HFF-Myc (cell line): Measurements from ENCODE around the gene DLGAP1.

Experiments used
- DNase-seq: peaks from one replicate; pipeline ENCODE4 v3.0.0-alpha.2; 2011; ENCODE audit warnings: low read depth; ENCODE audit errors: extremely low read depth
- H3K4me3 ChIP-seq: replicated peaks from 2 replicates; pipeline ENCODE4 v1.5.1; 2011; ENCODE audit warnings: low read depth, mild to moderate bottlenecking, control low read depth, low read length
- CTCF ChIP-seq: IDR thresholded peaks from 2 replicates; pipeline ENCODE4 v1.5.1; 2012; ENCODE audit warnings: mild to moderate bottlenecking, low read depth, low read length, control low read depth; ENCODE audit errors: missing control alignments

The DLGAP1 gene

DNA sequence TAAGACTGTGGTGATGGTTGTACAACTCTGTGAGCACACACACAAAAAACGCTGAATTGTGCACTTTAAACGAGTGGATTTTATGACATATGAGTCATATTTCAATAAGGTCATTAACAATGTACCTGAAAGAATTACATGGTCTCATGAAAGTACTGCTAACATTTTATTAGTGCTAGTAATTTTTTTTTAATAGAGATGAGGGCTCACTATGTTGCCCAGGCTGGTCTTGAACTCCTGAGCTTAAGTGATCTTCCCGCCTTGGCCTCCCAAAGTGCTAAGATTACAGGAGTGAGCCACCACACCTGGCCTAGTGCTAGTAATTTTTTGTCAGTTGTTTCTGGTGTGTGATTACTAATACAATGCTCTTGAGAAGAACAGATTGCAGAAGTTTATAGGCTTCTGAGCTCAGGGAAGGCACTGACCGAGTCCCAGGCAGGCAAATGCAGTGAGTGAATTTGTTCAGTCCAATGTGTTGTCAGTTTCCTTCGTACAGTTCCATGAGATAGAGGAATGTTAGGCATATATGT is 828.1 kb downstream of the DLGAP1 start:
- no peak for DNase-seq
- TF ChIP-seq CTCF = no peak

GRCh38 chr18:3625742-3626091 is 829.4 kb downstream of the DLGAP1 start:
- DNase-seq = no peak
- no peak for TF ChIP-seq CTCF
- no peak overlapping the region for H3K4me3 ChIP-seq

More for the DNA sequence above, 828.1 kb downstream of the DLGAP1 start:
- H3K4me3 ChIP-seq = no peak overlapping the region

GRCh38 chr18:3624935-3625741 is 830.0 kb downstream of the DLGAP1 start:
- no peak overlapping the region for H3K4me3 ChIP-seq

GRCh38 chr18:3624546-3624934 is 830.6 kb downstream of the DLGAP1 start:
- no peak for DNase-seq
- peak overlapping the region; percentile 24 for H3K4me3 ChIP-seq
- TF ChIP-seq CTCF = no peak

More at GRCh38 chr18:3624935-3625741, 830.0 kb downstream of the DLGAP1 start:
- no peak for TF ChIP-seq CTCF
- peak; percentile 83 for DNase-seq

DNA sequence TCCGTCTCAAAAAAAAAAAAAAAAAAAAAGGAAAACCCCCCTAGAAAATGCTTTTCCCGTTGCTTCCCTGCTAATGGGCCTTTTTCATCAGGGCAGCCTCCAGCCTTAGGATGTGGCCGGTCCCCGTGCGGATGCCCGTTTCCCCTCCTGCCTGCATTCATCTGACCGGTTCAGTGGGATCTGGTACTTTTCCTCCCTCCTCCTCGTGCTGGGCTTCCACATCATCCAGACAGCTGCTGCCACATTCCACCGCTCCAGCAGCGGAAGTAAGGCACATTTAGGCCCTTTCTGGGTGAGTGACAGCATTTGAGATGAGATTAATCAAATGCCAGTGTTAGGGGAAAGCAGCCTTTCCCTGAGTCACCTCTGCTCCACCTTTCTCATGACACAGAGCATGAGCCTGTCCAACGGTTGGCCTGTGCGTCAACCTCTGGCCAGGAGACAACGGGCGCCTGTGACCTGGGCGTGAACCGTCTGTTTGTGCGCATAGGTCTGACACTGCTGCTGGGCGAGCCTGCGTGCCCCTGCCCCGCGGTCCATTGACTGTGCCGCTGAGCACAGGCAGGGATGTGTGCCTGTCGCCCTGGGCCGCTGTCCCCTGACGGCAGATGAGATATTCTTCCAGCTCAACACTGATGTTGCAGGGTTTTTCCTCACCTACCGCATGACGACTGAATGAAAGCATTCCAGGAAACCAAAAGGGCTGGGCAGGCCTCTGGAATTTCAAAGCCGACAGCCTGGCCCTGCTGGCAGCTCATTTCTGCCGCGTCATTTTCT is 831.1 kb downstream of the DLGAP1 start:
- peak overlapping the region; percentile 24 for H3K4me3 ChIP-seq
- DNase-seq = peak; percentile 87
- TF ChIP-seq CTCF = no peak

- DNase-seq = no peak
- no peak overlapping the region for H3K4me3 ChIP-seq
- TF ChIP-seq CTCF = no peak
These were observed 834.7 kb downstream of the DLGAP1 start for GRCh38 chr18:3620146-3621119.
